ENCODE data around the gene GRIP1.

GRIP1 gene

DNA sequence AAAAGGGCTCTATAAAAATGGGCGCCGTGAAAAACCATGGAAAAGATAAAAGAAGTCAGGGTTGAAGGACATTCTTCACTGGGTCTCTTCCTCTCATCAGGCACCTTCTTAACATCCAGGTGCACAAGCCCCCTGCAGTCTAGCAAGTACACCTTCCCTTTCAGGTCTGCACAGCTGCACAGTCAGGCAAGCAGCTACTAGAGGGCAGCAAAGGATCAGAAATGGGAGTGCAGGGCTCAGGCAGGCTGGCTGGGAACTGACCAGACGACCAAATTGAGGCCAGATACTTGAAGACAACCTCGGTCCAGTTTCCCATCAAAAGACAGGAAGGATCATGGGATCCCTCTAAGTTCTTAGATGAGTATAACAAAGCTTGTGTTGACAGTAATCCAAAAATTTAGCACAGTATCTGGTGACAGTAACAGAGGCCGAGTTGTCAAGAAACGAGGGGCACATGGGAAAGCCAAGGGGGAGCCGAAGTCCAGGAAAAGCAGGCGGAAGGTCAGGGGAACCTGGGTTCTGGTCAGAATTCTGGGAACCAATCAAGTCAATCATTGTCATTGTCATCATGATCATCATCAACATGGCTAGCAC lies 10.1 kb upstream of the GRIP1 start:
- peak; percentile 32 for DNase-seq

DNA sequence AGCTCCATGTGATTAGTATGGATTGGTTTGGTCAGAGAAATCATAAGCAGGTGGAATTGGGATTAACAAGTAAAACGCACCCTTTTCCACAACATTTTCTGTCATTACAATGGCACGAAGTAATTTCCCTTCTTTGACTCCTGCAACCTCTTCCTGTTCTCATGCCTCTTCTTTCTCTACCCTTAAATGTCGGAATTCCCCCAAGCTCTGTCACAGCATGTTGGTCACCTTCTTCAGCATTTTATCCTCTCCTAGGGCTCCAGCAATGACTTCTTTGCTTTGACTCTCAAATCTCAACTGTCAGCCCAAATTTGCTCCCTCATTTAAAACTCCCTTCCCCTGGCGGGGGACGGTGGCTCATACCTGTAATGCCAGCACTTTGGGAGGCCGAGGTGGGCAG lies 5.3 kb upstream of the GRIP1 start:
- no peak for DNase-seq

GRCh38 chr12:66683822-66684221 lies 4.9 kb upstream of the GRIP1 start:
- no peak for DNase-seq

DNA sequence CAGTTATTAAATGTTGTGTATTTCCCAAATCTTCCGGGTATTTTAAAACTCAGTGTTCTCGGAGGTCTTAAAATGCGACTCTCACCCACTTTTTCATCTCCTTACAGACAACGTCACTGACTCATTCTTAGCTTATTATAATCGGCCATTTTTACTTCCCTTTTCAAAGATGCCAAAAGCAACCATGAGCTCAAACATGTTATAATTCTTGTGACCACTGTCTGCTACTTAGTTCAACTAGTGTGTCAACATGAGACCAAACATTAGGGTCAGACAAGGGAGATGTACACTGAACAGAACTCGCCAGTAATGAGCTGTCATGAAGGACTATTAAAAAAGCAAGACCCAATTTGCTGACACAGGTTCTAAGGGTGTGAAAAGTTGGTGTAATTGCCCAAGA lies 4.2 kb upstream of the GRIP1 start:
- no peak for DNase-seq

DNA sequence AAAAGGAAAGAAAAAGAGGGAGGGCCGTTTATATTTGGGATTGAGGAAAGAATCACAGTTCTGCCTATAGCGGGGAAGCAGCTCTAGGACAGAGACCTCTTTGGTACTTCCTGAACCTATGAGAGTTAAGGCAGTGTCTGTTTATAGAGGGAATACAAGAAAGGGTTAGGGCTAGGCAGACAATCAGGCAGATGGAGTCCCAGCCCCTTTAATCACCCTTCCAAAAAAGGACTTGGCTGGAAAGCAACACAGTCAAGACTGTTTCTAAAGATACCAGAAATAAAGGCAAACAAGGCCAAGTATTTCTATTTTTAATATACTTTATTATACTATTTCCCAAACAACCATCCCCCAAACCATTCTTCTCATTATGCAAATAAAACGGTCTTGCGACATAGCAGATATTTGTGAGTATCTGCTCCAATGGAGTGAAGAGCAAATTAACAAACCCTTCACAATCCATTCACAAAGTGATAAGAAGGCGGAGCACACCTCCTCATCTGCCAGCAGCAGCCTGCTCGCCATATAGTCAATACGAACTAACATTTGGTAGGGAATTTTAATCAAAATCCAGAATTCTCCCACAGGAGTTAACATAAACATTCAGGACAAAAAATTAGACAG lies 697 bp upstream of the GRIP1 start:
- DNase-seq: no peak

- no peak for DNase-seq
These were observed 2.6 kb downstream of the GRIP1 start for GRCh38 chr12:66676241-66676640.

- DNase-seq: no peak
These were observed 4.3 kb downstream of the GRIP1 start for GRCh38 chr12:66674495-66675122.

DNA sequence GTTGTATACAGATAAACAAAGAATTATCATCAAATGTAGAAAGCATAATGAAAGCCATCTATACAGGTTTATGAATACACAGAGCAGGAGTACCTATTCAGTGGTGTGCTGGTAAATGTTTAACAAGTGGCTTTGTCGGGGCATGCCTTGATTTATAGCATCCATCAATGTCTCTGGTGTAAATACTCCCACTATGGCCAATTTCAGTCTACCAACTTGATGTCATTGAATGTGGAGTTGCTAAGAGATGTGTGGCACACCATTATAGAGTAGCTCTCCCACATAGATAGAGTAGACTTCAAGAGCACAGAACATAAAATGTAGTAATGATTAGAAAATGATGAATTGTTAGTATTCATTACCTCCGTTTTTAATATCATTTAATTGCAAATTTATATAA lies 9.3 kb downstream of the GRIP1 start:
- DNase-seq: no peak

GRCh38 chr12:66668311-66668710 lies 10.6 kb downstream of the GRIP1 start:
- DNase-seq: no peak

DNA sequence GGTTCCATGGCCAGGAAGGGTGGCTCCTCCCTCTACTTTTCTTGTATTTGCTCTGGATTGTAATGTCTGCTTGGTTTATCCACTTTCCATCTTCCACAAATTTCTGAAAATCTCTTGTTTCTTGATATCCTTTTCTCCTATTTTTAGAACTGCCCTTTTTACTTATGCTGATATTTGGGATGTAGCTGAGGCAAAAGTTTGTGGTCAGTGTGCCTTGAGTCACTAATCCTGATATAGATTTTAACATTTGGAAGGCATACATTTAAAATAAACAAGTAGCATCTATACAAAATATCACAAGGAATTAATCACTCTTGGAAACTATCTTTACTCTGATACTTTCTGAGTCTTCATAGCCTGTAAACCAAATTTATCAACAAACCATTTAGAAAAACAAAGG lies 11.0 kb downstream of the GRIP1 start:
- no peak for DNase-seq

GRCh38 chr12:66666481-66666880 lies 12.4 kb downstream of the GRIP1 start:
- DNase-seq: no peak

GRCh38 chr12:66665435-66665985 lies 13.4 kb downstream of the GRIP1 start:
- DNase-seq: no peak

- no peak for DNase-seq
These were observed 14.8 kb downstream of the GRIP1 start for GRCh38 chr12:66664076-66664475.

GRCh38 chr12:66663611-66664010 lies 15.3 kb downstream of the GRIP1 start:
- DNase-seq: no peak

DNA sequence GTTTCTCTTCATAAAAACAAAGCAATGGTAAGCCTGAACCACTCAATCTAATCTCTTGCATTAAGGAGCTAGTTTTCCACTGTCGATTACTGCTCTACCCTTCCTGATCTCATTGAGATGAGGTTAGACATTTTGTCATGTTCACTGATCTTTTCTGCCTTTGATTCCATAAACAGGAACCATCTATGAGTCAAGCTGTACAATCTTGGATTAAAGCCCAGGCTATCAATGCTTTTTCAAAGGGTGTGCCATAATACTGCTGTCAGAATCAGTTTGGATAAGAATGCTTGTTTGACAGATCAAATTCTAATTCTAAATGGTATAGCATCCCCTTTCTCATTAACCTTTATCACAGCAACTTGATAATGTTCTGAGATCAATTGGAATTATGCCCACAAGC lies 16.1 kb downstream of the GRIP1 start:
- DNase-seq: no peak

GRCh38 chr12:66662179-66662578 lies 16.7 kb downstream of the GRIP1 start:
- DNase-seq: no peak

GRCh38 chr12:66661357-66661756 lies 17.5 kb downstream of the GRIP1 start:
- DNase-seq: no peak

GRCh38 chr12:66653796-66654195 lies 25.1 kb downstream of the GRIP1 start:
- no peak for DNase-seq

GRCh38 chr12:66648033-66648735 lies 30.7 kb downstream of the GRIP1 start:
- no peak for DNase-seq

DNA sequence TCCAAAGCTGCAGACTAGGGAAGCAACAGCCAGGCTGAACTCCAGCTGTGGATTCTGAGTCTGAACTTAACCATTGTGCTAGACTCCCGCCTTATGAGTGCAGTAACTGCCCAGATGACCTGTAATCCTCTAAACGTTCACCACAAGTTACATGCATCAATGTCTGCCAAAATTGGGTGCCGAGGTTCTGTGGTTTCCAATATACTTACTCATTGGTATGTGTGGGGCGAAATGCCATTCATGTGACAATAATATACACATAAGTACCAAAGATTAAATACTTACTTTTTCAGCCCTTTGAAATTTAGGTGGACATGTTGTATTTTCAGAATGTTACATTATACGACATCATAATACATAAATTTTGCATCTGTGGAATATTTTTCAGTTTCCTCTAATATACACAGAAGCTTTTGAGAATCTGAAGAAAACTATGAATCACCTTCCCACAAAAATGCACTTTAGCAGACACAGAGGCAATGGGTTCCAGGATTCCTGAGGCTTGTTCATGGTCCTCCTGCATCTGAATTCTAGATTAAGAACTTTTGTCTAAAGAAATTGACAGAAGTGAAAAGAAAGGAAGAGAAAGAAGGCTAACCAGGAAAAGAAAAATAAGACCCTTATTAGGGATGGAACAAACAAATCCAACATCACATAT lies 31.7 kb downstream of the GRIP1 start:
- DNase-seq: no peak

DNA sequence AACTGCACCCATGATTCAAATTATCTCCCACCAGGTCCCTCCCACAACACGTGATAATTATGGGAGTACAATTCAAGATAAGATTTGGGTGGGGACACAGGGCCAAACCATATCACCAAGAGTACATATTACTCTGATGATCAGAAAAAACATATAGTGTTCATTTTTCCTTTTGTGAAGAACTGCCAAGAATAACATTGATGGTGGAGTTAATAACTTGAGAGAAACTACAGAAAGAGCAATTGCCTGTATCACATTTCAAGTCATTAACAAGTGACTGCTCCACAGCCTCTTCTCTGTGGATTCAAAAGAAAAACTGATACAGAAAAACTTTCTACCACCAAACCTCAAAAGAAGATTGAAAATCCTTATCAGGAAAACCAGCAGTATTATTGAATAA lies 34.7 kb downstream of the GRIP1 start:
- DNase-seq: no peak

DNA sequence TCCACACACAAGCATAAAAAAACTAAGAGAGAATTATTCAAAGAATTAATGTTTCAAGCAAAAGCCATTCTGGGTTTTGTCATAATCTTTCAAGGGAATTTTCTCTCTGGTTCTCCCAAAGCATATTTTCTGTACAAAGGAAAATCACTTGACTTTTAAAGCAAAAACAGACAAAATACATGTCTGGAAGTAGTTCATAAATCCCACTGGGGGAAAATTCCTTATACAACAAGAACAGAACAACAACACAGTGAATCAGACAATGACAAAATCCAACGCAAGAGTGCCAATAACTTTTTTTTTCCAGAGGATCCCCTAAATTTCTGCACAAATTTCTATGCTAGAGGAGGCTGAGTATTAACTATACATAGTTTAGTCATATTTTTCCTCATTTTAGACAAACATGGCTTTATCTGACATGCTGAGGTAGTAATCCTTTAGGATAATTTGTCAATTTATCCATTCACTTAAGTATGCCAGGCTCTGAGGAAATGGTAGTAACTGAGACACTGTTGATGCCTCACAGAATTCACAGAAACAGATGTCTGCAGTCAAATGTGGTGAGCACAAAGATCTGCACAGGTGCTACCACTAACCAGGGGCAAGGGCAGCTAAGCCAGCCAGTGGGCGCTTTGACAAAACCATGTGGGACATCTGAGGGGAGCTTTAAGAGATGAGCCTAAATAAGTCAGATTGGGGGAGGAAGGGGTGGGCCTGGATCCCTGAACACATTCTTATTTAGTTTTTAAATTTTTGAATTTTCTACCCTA lies 38.0 kb downstream of the GRIP1 start:
- no peak for DNase-seq

Measured in activated T-cell treated with anti-CD3 and anti-CD28 coated beads, Interleukin-2, amount 50 U/mL, for 1 hour (primary cell).